ENCODE results near the gene TRIO.

The TRIO gene

DNA sequence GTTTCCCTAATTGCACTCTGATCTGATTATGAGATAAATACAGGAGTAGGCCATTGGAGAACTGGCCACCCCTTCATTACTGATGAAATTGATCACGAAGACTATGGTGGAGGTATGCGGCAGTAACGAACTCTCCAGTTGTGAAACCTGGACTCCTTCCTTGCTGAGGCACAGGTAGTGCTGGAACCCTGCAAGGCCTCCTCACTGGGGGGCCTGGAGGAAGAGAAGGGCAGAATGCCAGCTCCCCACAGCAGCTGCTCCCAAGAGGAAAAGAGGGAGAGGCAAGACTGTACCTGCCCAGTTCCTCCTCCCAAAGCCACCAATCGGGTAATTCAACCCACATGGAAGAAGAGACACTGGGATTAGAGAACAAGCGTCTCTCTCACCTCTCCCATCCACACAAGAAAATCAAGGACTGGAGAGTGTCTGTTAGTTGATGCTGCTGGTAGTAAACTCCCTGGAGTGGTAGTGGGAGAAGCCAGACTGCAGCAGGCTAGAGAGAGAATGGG is 19.1 kb upstream of the TRIO start:
- DNase-seq, result no peak

GRCh38 chr5:14125262-14125661 is 17.9 kb upstream of the TRIO start:
- DNase-seq, result no peak

DNA sequence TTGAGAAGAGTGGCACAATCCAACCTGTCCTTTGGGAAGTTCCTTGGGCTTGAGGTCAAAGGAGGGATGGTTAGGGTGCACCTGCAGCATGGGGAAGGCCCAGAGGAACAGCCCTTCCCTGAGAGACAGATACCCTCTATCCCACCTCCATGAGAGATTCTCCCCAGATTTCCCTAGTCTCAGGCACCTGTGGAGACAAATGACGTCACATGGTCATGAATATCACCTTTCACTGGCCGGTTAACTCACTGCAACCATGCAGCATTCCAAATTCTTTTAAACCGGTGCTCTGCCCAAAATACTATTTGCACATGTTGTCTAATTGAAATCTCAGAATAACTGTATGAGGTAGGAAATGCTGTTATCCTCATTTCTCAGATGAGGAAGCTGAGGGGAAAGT is 15.6 kb upstream of the TRIO start:
- no peak for DNase-seq

DNA sequence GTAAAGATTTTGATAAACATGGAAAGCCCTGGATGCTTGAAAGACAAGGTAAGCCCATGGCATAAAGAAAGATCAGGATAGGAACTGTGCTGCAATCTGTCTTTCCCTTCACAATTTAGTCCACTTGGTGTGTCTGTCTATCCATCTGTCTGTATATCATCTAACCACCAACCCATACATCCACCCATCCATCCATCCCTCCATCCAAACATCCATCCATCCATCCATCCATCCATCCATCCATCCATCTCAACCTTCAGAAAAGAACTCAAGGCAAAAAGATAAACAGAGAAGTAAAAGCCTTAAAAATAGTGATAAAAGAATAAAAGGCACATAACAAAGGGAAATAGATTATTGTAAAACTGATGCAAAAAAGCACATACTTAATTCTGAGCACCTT is 15.1 kb upstream of the TRIO start:
- DNase-seq, result no peak

GRCh38 chr5:14129123-14129522 is 14.0 kb upstream of the TRIO start:
- no peak for DNase-seq

DNA sequence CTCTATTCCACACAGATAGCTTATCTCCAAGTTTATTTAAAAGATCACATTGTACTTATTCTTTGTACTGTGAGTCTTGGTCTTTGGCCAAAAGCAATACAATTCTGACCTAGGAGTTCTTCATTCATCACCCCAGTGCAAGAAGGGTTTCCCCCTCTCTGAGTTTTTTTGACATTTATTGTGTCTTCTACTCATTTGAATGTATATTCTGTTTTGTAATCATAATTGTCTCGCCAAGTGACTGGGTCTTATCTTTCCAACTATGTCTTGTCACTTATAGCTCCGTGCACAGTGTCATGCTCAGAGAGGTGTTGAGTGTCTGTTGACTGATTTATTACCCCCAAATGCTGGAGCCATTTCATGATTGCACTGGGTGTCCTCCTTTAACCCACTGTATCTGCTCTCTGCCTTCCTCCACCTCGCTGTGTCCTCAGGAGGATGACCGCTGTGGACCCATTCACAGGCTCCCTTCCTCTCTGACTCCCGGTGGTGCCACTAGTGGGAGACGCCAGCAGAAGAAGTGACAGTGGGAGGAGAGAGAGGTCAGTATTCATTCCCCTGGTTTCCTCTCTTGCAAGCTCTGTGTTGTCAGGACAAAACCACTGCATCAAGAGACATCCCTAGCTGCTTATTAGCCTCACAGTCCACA is 11.2 kb upstream of the TRIO start:
- no peak for DNase-seq

DNA sequence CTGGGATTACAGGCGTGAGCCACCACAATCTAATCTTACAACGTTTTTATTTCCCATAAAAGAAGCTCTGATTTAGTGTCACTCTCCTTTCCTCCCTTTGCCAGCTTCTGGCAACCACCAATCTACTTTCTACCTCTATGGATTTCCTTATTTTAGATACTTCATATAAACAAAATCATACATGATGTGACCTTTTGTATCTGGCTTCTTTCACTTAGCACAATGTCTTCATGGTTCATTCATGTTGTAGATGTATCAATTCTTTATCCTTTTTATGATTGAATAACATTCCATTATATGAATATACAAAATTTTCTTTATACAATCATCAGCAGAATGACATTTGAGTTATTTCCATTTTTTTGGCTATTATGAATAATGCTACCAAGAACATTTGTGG is 9.7 kb upstream of the TRIO start:
- no peak for DNase-seq

GRCh38 chr5:14134083-14134482 is 9.1 kb upstream of the TRIO start:
- DNase-seq, result no peak

DNA sequence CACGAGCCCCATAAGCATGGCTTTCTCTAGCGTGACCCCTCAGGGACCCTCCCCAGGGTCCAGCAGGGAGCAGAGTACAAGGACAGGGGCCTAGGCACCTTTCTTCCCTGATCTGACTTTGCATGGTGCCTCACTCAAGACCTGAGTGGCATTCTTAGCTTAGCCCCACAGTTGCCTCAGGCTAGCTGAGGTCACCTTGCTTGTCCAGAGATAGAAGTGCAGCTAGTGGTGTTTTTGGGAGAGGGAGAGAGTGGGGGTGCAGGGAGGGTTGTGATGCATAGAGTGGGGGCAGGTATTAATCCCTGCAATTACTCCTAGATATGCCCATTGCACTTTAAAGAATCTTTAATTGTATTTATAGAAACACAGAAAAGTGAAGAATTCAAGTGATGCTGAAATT is 8.4 kb upstream of the TRIO start:
- no peak for DNase-seq

GRCh38 chr5:14135621-14136020 is 7.5 kb upstream of the TRIO start:
- DNase-seq, result no peak

DNA sequence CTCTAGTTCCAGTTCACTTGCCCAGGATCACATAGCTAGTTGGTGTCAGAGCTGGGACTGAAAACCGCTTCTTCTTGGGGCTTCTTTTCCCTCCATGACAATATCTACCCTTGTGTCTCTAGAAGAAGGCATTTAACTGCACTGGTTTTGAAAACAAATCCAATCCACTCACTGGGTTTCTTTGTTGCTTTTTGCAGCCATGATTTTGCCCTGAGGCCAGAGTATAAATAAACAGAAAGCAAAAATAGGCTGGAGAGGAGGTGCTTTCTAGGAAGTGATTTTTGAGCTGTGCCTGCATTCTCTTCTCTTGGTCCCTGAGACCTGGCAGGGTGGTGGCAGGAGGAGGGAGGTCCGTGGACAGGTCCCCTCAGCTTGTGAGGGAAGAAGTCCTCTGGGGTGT is 6.9 kb upstream of the TRIO start:
- no peak for DNase-seq

DNA sequence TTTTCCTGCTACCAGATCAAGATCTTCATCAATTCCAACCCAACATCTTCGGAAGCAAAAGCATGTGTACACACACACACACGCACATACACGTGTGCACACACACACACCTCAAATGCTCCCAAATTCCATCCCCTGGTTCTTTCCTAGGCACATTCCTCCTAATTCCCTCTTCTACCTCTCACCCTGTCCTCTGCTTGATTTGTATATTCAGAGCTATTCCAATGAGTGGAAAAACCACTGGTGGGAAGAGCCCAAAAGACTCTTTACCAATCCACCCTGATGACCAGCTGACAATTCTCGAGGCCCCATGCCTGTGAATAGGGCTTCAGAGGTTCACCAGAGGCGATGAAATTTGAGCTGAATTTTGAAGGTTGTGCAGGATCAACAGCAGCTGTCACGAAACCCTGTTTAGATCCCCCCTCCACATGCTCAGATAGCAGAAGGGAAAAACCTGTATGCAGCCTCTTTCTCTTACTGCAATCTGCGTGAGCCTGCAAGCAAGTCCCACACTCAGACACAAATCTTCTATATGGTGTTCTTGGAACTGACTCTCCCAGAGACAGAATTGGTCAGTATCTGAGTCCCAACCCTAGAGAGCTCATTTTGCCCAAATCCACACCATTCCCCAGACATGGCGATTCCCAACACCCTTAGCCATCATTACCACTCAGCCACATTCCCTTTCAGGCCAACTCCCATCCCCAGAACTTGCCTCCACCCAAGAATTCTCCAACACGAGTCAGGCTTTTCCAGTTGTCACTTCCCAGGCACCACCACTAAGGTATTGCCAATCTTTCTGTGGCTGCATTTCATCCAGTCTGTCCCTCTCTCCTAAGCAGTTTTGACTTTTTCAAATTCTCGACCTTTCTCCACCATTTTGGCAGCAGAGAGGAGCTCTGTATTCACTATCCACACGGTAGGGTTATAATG is 4.3 kb upstream of the TRIO start:
- no peak for DNase-seq

- DNase-seq, result no peak
Observed at GRCh38 chr5:14141764-14142163, 1.4 kb upstream of the TRIO start.

DNA sequence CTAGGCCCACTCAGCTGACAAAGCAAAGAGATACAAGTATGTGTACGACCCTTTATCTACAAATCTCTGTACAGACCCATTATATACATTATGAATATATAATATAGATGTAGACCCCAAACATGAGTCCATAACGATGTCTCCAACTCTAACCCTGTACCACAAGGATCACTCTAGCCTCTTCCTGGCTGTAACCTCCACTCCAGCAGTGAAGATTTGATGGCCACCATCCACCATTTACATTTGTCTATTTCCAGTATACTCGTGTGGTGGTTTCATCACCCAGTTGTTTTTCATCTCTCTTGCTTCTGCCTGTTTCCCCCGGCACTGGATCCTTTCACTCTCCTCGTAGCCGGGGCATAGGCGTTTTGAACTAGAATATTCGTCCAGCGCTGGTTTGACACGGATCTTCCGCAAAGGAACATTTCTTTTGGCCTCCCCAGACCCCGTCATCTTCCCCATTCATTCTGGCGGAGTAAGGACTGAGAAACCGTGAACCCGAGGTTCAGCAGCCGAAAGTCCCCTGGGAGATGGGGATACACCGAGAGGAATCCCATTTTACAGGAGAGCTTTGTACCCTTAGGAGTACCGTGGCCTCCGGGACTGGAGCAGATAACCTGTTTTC is 828 bp upstream of the TRIO start:
- no peak for DNase-seq

DNA sequence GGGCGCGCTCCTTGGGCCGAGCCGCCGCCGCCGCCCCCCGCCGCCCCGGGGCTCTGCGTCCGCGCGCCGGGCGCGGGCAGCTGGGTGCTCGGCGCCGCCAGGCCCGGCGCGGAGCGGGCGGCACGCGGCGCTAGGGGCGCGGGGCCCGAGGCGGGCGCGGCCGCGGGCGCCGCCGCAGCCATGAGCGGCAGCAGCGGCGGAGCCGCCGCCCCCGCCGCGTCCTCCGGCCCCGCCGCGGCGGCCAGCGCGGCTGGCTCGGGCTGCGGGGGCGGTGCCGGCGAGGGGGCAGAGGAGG is 351 bp downstream of the TRIO start:
- no peak for DNase-seq

DNA sequence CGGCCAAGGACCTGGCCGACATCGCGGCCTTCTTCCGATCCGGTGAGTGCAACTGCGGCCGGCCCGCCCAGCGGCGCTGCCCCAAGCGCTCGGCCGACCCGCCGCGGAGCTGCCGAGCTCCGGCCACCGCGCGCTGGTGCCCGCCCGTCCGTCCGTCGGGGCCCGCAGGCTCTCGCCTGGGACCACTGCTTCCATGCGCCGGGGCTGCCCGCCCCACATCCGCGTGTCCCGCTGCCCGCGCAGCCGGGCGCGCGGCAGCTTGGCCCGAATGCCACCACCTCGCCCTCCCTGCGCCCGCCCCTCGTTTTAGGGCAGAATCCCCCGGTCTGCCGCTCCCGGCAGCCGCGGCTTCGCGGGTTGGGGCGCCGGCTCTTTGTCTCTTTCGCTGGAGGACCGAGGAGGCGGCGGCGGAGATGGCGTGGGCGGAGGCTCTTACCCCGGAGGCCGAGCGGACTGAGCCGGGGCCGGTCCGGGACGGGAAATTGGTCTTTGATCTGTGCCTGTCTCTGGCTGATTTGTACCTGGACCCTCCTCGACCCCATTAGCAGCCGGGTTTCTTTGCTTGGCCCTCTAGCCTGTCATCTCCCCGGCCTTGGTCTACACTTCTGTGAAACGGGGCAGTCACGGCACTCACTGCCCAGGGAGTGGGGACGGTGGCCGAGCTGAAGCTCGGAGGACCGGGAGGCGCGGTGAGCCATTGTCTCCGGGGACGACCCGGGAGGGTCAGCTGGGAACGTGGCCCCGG is 871 bp downstream of the TRIO start:
- DNase-seq, result peak; percentile 57

- DNase-seq, result peak; percentile 88
Observed at GRCh38 chr5:14144586-14145434, 1.7 kb downstream of the TRIO start.

- DNase-seq, result no peak
Observed at GRCh38 chr5:14145435-14146334, 2.5 kb downstream of the TRIO start.

- no peak for DNase-seq
Observed at GRCh38 chr5:14146725-14147124, 3.6 kb downstream of the TRIO start.

DNA sequence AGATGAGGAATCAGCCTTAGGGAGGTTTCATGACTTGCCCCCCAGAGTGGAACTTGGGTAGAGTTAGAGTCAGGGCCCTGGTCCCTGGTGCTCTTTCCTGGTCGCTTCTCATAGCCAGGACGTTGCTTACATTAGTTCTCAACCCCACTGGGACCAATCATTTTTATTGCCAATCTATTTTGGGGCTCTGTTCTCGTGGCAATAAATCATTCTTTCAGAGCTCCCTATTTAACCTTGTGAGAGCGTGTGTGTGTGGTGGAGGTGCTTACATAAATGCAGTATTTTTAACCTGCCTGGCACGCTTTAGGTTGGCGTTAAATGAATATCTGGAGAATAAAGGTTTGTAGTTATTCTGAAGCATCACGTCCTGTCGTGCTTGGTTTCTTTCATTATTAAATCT is 4.1 kb downstream of the TRIO start:
- DNase-seq, result no peak

GRCh38 chr5:14148483-14148882 is 5.3 kb downstream of the TRIO start:
- DNase-seq, result no peak
